HUDEP-2 (cell line): ENCODE results near the gene CEP192.
"Not testable (repeated sequence)": the region's sequence is repeated elsewhere in the genome, so short reads cannot be mapped to it uniquely, and the experiment has no call there.

Source experiments
- DNase-seq, 76 experiments: peaks; one replicate each; lab custom pipeline; 2025; ENCODE audit not compliant: unreplicated experiment in 76 of 76; lab: John Stamatoyannopoulos, UW

Gene CEP192

DNA sequence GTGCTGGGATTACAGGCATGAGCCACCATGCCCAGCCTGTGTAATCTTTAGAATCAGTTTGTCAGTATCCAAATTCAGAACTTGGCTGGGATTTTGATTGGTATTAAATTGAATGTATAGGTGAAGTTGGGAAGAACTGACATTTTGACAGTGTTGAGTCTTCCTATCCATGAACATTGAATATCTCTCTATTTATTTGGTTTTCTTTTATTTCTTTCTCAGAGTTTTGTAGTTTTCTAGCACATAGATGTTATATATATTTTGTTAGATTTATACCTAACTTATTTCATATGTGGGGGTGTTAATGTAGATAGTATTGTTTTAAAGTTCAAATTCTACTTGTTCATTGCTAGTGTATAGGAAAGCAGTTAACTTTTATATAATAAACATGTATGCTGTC lies 31.5 kb downstream of the CEP192 start:
- no peak for DNase-seq

DNA sequence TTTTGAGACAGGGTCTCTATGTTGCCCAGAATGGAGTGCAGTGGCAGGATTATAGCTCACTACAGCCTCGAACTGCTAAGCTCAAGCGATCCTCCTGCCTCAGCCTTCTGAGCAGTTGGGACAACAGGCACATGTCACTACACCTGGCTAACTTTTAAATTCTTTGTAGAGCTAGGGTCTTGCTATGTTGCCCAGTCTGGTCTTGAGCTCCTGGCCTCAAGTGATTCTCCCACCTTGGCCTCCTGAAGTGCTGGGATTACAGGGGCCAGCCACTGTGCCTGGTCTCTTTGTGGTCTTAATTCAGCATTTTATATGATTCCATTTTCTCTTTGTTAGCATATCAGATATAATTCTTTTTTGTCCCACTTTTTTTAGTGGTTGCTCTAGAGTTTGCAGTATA lies 34.1 kb downstream of the CEP192 start:
- DNase-seq = no peak

DNA sequence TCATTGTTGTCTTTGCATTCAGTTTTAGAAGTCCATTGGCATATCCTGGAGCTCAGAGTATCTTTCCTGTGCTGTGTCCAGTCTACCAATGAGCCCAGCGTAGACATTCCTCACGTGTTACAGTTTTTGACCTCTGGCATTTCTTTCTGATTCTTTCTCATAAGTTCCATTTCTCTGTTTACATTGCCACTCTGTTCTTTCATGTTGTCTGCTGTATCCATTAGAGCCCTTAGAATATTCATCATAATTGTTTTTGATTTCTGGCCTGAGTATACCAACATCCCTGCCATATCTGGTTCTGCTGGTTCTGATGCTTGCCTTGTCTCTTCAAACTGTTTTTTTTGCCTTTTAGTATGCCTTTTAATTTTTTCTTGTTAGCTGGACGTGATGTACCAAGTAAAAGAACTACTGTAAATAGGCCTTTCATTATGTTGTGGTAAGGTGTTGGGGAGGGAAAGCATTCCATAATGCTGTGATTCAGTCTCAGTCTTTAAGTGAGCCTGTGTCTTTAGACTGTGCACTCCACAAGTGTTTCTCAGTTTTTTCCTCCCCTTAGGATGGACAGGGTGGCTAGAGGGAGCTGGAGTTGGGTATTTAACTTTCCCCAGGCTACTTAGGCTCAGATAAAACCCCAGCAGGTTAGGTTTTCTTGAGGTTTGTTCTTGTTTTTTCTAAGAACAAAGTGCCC lies 35.6 kb downstream of the CEP192 start:
- DNase-seq = no peak

DNA sequence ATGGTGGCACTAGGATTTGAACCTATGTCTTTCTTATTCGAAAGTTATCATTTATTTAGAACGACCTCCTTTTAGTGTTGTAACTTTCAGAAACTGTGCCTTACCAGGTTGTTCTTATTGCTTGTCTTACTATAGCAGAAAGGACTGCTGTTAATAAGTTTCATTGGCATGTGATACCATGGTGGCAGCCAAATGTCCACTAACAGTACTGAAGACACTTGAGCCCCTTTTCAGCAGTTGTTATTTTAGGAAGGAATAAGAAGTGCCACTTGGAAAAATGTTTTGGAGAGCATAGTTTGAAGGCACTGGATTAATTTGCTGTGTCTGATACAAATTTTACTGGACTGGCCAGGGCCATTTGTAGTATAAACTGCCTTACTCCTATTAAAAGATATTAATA lies 37.7 kb downstream of the CEP192 start:
- no peak for DNase-seq

DNA sequence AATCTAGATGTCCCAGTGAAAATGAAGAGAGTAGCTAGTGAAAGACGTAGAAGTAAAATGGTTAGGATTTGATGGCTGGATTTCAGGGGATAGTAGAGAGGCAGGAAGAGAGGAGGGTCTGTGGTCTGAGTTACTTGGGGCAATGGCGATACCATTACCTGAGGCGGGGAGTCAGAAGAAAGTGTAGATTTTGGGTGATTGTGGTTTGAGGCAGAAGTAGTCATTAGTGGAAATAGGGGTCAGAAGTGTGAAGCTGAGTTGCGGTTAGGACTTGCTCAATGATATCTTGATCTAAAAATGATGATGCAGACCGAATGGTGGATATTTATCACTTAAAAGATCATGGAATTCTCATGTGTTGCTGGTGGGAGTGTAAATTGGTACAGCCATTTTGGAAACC lies 41.0 kb downstream of the CEP192 start:
- no peak for DNase-seq

DNA sequence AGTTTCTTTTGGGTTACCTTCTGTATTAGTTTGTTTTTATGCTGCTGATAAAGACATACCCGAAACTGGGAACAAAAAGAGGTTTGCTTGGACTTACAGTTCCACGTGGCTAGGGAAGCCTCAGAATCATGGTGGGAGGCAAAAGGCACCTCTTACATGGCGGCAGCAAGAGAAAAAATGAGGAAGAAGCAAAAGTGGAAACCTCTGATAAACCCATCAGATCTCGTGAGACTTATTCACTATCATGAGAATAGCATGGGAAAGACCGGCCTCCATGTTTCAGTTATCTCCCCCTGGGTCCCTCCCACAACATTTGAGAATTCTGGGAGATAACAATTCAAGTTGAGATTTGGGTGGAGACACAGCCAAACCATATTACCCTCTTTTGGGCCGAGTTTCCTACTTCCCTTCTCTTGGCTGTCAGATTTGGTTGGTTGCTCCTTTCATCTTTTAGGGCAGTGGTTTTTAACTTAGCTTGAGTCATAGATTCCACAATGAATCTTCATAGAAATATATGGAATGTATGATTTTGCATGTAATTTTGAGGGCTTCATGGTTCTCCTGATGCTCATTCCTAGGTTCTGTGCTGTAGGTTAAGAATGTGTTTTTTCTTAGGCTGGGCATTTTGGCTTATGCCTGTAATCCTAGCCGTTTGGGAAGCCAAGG lies 44.2 kb downstream of the CEP192 start:
- DNase-seq = peak in 2 of 76 experiments; percentile 19 to 33

DNA sequence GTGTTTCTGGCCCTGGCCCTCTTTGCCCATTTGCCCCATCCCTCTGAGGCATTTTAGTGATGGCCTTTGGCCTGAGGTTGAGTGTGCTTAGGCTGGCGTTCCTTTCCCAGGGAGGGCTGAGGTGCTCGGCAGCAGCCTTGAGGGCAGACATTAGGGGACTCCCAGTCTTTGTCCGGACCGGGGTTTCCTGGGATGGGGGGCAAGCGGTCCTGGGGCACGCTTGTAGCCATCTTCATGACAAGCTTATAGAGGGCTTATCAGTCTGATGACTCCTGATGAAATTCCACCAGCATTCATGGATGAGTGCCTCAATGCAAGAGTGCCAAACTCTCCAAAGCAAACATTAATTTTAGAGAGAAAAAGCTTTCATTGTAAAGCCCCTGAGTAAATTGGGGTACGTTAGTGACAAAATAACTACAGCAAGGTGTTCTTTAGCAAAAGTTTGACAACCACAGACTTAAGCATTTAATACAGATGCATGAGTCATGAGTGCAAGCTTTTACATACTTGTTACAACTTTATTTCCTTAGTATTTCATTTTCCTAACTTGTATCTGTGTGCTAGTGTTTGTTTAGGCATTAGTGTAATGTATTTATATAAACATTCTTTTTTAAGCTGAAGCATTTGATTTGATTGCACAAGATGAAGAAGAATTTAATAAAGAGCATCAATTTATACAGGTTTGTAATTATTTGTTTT lies 45.6 kb downstream of the CEP192 start:
- DNase-seq = no peak

DNA sequence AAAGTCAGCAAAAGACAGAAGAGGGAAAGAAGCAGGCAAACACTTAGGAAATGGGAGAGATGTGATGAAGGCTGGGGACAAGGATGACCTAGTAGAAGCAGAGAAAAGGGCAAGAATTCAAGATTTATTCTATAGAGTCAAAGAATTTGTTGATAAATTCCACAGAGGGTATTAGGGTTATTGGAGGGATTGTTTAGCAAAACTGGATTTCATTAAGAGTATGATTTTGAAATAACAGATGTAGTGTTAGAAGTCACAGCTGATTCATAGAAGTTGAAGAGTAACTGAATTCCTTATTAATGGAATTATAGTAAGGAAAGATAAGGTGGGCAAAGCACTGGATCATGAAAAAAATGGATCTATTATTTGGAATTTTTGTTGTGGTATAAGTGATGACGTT lies 48.6 kb downstream of the CEP192 start:
- DNase-seq = no peak

DNA sequence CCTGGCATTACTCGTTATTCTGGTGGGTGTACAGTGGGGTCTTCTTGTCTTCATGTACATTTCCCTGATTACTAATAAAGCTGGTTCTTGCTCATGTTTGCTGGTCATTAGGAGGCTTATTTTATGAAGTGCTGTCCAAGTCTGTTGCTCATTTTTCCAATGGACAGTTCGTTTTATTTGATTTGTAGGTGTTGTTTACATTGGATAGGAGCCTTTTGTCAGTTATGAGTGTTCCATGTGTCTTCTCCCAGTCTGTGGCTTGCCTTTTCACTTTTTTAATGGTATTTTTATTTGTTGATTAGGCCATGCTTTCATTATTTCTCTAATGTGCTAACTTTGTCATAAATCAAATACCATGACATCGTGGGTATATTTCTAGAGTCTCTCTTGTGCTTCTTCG lies 51.9 kb downstream of the CEP192 start:
- no peak for DNase-seq

DNA sequence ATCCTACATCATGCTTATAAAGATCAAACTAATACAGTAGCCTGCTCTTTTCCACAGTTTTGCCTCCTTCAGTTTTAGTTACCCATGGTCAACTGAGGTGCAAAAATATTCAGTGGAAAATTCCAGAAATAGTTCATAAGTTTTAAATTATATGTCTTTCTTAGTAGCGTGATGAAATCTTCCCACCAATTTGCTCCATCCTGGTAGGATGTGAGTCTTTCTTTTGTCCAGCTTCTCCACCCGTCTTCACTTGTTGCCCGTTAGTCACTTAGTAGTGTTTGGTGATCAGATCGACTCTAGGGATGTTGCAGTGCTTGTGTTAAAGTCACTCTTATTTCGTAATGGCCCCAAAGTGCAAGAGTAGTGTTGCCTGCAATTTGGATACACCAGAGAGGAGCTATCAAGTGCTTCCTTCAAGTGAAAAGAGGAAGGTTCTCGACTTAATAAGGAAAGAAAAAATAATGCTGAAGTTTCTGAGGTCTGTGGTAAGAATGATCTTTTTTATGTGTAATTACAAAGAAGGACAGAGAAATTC lies 57.0 kb downstream of the CEP192 start:
- DNase-seq = no peak

DNA sequence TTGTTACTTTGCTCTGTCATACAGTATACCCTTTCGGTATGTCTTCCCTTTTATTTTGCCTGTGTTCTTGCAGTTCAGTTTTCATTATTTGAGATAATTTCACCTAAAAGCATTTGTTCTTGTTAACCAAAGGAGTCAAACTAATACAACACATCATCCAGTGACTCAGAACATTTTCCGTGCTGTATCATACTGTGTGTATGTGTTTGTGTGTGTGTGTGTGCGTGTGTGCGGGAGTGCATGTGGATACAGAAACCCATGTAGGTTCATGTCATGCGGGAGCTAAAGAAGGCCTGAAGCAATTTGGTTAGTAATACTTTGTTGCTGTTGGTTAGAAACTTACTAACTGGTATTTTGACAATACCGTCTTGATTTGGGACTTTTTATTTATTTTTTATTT lies 60.0 kb downstream of the CEP192 start:
- no peak for DNase-seq

DNA sequence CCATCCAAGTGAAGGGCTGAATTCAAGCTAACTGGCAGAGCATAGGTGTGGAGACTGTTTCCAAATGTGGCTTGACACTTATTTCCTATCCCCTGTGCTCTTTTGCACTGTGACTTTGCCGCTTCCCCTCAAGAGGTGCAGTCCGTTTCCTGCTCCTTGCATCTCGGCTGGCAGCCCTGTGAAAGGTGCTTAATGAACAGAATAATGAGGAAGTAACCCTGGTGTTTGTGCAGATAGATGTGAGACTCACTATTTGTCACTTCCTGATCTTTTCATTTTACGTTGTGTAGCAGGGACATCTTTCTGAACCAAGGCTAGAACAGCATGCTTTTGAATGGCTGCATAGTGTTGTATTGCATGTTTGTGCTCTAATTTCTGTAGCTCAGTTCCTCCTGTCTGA lies 60.8 kb downstream of the CEP192 start:
- peak in 1 of 76 experiments; percentile 15 for DNase-seq

DNA sequence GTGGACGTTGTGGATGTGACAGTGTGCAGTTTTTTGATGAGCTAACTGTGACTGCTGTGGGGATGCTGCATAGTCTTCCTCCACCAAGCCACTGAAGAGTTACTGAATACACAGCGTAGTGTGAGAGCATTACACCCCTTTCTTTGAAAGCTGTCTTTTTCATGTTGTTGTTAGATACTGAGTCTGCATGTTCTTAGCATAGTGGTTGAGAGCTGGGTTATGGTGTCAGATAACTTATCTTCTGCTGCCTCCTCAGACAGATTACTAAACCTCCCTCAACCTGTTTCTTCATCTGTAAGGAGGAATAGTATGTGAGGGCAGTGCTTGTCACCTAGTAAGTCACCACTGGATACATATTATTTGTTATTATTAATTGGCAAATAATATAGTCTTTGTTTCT lies 63.2 kb downstream of the CEP192 start:
- DNase-seq = peak in 15 of 76 experiments; percentile 1 to 67 (median 25)

DNA sequence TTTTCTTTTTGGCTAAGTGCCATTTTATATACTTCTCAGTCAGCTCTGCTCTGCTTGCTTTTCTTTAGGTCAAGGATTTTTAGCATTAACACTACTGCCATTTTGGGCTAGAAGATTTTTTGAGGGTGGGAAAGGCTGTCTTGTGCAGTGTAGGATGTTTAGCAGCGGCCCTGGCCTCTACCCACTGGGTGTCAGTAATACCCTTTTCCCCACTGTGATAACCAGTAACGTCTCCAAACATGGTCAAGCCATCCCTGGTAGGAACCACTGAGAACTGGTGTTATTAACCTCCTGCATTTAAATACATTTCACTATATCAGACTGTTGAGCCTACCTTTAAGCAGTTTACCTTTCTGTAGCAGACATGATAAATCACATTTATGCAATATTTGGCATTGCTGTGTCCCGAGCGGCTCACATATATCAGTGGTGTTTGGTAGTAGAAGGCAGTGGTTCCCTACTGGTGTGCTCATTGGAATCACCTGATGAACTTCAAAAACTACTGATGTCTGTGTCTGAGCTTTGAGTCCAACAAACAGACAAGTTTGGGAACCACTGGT lies 70.5 kb downstream of the CEP192 start:
- DNase-seq = no peak

DNA sequence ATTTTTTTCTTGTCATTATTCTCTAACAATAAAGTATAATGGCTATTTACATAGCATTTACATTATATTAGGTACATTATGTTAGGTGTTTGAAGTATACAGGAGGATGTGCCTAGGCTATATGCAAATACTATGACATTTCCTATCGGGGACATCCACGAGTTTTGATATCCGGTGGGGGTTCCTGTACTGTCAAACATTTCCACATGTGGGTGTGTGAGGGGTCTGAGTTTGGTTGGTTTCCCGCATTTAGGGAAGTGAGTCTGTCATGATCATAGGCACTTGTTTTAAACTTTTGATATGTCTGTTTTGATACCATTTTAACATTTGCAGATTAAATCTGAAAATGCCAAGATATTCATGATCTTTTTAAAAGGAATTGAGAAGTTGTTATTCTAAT lies 76.0 kb downstream of the CEP192 start:
- no peak for DNase-seq

DNA sequence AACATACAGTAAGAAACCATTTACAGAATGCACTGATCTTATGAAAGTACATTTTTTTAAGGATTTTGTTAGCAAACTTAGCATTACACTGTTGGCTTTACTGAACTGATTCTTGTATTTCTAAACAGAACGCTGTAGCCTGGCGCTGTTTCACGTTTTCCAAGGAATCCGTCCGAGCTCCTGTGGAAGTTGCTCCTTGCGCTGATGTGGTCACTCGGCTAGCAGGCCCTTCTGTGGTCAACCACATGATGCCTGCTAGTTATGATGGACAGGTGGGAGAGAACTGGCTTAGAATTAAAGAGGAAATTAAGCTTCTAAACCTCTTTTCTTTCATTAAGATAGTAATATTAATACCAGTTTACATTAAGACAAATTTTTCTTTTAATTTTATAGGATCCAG lies 76.8 kb downstream of the CEP192 start:
- DNase-seq = no peak

DNA sequence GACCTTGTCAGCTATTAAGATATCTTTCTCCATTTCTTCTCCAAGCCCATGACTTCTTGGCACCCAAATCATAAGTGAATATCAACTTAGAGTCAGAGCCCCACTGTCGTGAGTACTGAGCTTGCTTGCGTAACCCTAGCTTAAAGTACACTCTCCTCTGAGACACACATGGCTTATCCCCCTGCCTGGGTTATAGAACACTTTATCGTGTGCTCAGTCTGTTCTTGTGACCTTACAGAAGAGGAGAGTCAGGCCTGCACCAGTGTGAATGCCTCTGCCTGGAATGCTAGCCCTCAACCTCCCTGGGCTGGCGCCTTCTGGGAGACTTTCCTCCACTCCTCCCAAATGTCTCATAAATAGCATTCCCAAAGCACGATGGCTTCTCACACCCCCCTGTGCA lies 79.3 kb downstream of the CEP192 start:
- no peak for DNase-seq

DNA sequence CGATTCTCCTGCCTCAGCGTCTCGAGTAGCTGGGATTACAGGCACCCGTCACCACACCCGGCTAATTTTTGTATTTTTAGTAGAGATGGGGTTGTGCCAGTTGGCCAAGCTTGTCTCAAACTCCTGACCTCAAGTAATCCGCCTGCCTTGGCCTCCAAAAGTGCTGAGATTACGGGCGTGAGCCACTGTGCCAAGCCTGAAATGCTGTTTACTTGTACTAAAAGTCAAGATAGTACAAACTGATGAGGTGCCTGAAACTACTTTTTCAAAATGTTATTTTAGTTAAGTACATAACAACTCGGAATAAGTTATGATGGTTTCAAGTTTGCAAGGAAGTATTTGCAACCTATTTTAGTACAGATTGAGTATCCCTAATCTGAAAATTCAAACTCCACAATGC lies 85.7 kb downstream of the CEP192 start:
- no peak for DNase-seq

DNA sequence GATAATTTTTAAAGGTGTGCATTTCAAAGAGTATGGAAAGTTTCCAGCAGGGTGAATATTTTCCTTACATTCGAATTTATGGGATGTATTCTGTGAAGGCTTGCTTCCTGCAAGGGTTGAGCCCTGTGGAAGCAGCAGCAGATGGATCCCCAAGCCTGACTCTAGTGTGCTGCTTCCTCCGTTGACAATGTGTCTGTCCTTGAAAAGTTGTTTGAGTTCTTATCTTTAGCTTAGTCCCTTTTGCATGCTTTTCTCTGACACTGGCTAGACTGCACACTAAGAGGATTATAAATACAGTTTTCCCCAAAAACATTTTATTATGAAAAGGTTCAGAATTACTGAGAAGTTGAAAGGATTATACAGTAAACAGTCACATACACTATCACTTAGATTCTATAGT lies 86.3 kb downstream of the CEP192 start:
- no peak for DNase-seq

DNA sequence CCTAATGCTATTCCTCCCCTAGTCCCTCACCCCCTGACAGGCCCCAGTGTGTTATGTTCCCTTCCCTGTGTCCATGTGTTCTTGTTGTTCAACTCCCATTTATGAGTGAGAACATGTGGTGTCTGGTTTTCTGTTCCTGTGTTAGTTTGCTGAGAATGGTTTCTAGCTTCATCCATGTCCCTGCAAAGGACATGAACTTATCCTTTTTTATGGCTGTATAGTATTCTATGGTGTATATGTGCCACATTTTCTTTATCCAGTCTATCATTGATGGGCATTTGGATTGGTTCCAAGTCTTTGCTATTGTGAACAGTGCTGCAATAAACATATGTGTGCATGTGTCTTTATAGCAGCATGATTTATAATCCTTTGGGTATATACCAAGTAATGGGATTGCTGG lies 86.9 kb downstream of the CEP192 start:
- DNase-seq = not testable (repeated sequence)

DNA sequence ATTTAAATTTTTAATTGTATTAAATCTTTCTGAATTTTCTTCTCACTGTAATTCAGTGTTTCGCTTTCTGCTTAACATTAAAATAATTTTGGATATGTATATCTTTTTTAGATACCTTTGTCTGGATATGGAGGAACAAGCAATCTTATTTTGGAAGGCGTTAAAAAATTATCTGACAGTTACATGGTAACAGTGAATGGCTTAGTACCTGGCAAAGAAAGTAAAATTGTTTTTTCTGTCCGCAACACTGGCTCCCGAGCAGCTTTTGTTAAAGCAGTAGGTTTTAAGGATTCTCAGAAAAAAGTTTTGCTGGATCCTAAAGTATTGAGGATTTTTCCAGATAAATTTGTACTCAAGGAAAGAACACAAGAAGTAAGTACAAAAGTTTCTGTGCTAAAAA lies 95.7 kb downstream of the CEP192 start:
- DNase-seq = no peak
